Mesenchymal stem cell (in vitro differentiated cells and primary cell): ENCODE results near the gene ANKRD6.
A peak's percentile ranks its signal among the peaks of the same experiment; 100 is the strongest.

Source experiments
- DNase-seq: peaks from one replicate; pipeline ENCODE4 v3.0.0-alpha.2; 2013
- H2AFZ ChIP-seq: one replicate; pipeline ENCODE4 v1.6.1; 2013; ENCODE audit warnings: low read depth, mild to moderate bottlenecking, control low read depth, inconsistent platforms, low read length, moderate library complexity
- H2AK5ac ChIP-seq: 2 replicates; pipeline ENCODE4 v1.6.1; 2013; ENCODE audit warnings: low read length, moderate library complexity, mild to moderate bottlenecking, inconsistent platforms; ENCODE audit not compliant: severe bottlenecking
- H2BK120ac ChIP-seq: one replicate; pipeline ENCODE4 v1.6.1; 2013; ENCODE audit warnings: low read depth, mild to moderate bottlenecking, inconsistent platforms, low read length, moderate library complexity
- H2BK12ac ChIP-seq, 2 experiments: one replicate each; pipeline ENCODE4 v1.6.1; 2013; ENCODE audit warnings: inconsistent platforms in 2 of 2, low read length in 2 of 2, mild to moderate bottlenecking in 2 of 2, moderate library complexity in 2 of 2, control low read depth in 1 of 2
- H2BK15ac ChIP-seq: one replicate; pipeline ENCODE4 v1.6.1; 2013; ENCODE audit warnings: mild to moderate bottlenecking, low read depth, inconsistent platforms; ENCODE audit not compliant: poor library complexity, severe bottlenecking
- H2BK5ac ChIP-seq: 2 replicates; pipeline ENCODE4 v1.6.1; 2013; ENCODE audit warnings: low read depth, mild to moderate bottlenecking, low read length, control low read depth, inconsistent platforms; ENCODE audit not compliant: poor library complexity, severe bottlenecking
- H3K14ac ChIP-seq, 2 experiments: one replicate each; pipeline ENCODE4 v1.6.1; 2013; ENCODE audit warnings: inconsistent platforms in 2 of 2, low read length in 2 of 2, control low read depth in 1 of 2, mild to moderate bottlenecking in 1 of 2, moderate library complexity in 1 of 2
- H3K18ac ChIP-seq, 2 experiments: one replicate each; pipeline ENCODE4 v1.6.1; 2013; ENCODE audit warnings: inconsistent platforms in 2 of 2, low read length in 2 of 2, control low read depth in 1 of 2, low read depth in 1 of 2, mild to moderate bottlenecking in 1 of 2
- H3K23ac ChIP-seq, 2 experiments: one replicate each; pipeline ENCODE4 v1.6.1; 2013; ENCODE audit warnings: inconsistent platforms in 2 of 2, low read length in 2 of 2, mild to moderate bottlenecking in 2 of 2, moderate library complexity in 2 of 2, control low read depth in 1 of 2
- H3K27ac ChIP-seq: 2 replicates; pipeline ENCODE4 v1.5.1; 2013; ENCODE audit warnings: mild to moderate bottlenecking, moderate library complexity, low read length, control low read depth, inconsistent platforms; ENCODE audit not compliant: poor library complexity, severe bottlenecking
- H3K27me3 ChIP-seq, 2 experiments: 2 replicates each; pipeline versions ENCODE4 v1.6.1 to v1.7.0; 2013; ENCODE audit warnings: low read length in 2 of 2, mild to moderate bottlenecking in 2 of 2, moderate library complexity in 2 of 2, control low read depth in 1 of 2, inconsistent platforms in 1 of 2; ENCODE audit not compliant: control insufficient read depth in 1 of 2, insufficient read depth in 1 of 2
- H3K36me3 ChIP-seq, 2 experiments: 2 replicates each; pipeline versions ENCODE4 v1.6.1 to v1.7.0; 2013; ENCODE audit warnings: low read length in 2 of 2, control low read depth in 1 of 2, inconsistent platforms in 1 of 2, low read depth in 1 of 2, mild to moderate bottlenecking in 1 of 2; ENCODE audit not compliant: insufficient read depth in 2 of 2, control insufficient read depth in 1 of 2
- H3K4ac ChIP-seq, 2 experiments: one replicate each; pipeline ENCODE4 v1.6.1; 2013; ENCODE audit warnings: inconsistent platforms in 2 of 2, low read length in 2 of 2, mild to moderate bottlenecking in 2 of 2, moderate library complexity in 2 of 2, control low read depth in 1 of 2, low read depth in 1 of 2
- H3K4me1 ChIP-seq: 2 replicates; pipeline ENCODE4 v1.6.1; 2013; ENCODE audit warnings: low read depth, low read length, control low read depth; ENCODE audit not compliant: control insufficient read depth, insufficient read depth
- H3K4me2 ChIP-seq: 2 replicates; pipeline ENCODE4 v1.6.1; 2013; ENCODE audit warnings: low read length, mild to moderate bottlenecking, inconsistent platforms; ENCODE audit not compliant: poor library complexity, severe bottlenecking
- H3K4me3 ChIP-seq, 2 experiments: 2 replicates each; pipeline versions ENCODE4 v1.5.1 to v1.7.0; 2013; ENCODE audit warnings: low read length in 2 of 2, mild to moderate bottlenecking in 2 of 2, control low read depth in 1 of 2, low read depth in 1 of 2; ENCODE audit not compliant: insufficient read depth in 1 of 2
- H3K79me1 ChIP-seq: replicated peaks from 2 replicates; pipeline ENCODE4 v1.6.1; 2013; ENCODE audit warnings: mild to moderate bottlenecking, control low read depth, low read length, inconsistent platforms; ENCODE audit not compliant: poor library complexity, severe bottlenecking
- H3K9ac ChIP-seq: 2 replicates; pipeline ENCODE4 v1.7.0; 2013; ENCODE audit warnings: mild to moderate bottlenecking, low read length, moderate library complexity
- H3K9me3 ChIP-seq: 2 replicates; pipeline ENCODE4 v1.7.0; 2013; ENCODE audit warnings: mild to moderate bottlenecking, low read length; ENCODE audit not compliant: control insufficient read depth
- H4K8ac ChIP-seq: one replicate; pipeline ENCODE4 v1.6.1; 2013; ENCODE audit warnings: inconsistent platforms, mild to moderate bottlenecking, low read length, moderate library complexity
- H4K91ac ChIP-seq: one replicate; pipeline ENCODE4 v1.6.1; 2013; ENCODE audit warnings: mild to moderate bottlenecking, low read length, inconsistent platforms
- WGBS: methylation state at CpG from one replicate; pipeline ENCODE4 v1.1.7; 2013; ENCODE audit warnings: mixed read lengths; 5-methylcytosine and 5-hydroxymethylcytosine counted together

ANKRD6 gene

DNA sequence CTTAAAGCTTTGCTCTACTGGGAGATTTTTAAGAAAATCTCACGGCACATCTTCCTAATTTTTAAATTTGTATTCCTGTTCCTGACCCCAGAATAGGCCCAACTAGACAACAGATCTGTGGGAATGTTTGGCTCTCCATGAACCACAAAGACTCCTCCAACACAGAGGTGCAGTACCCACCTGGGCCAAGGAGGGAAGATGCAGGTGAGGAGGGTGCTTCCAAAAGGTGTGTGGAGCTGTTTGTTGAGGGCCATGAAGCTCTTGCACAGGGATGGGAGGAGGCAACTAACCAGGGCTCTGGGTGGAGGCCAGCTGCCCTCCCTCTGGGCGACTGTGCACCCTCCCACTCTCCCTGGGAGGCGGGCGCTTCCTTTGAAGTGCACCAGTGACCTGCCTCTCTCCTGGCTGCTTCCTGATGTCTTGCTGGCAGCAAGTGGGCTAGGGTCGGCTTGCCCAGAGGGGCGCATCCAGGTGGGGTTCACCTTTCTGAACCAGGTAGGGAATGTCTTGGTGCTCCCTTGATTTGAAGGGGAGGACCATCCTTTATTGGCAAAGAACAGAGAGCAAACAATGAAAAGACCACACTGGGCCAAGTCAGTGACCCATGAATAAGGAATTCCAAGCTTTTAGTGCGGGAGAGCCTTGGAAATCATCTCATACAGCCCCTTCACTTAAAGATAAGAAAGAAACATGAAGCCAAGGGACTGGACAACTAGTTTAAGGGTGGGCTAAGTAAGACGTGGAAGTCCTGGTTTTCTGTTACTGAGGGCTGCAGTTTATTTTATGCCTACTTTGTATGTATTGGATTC is 76.0 kb downstream of the ANKRD6 start:
- H3K9me3 ChIP-seq = no peaks in the 10 kb centered on the region
- no peak overlapping the region for H2AFZ ChIP-seq
- H3K36me3 ChIP-seq = no peaks in the 10 kb centered on the region
- DNase-seq = no peak
- peak overlapping the region in 1 of 2 experiments; percentile 18 for H3K14ac ChIP-seq
- no peak overlapping the region for H2AK5ac ChIP-seq
- no peaks in the 10 kb centered on the region for H3K79me1 ChIP-seq
- H3K9ac ChIP-seq = no peak overlapping the region
- no peak overlapping the region for H3K4me2 ChIP-seq
- H2BK12ac ChIP-seq = no peak overlapping the region
- no peak overlapping the region for H3K4me3 ChIP-seq
- H2BK120ac ChIP-seq = no peak overlapping the region
- H3K27me3 ChIP-seq = no peaks in the 10 kb centered on the region
- H3K23ac ChIP-seq = no peak overlapping the region
- no peaks in the 10 kb centered on the region for H3K4me1 ChIP-seq
- H2BK5ac ChIP-seq = no peak overlapping the region
- no peak overlapping the region for H3K4ac ChIP-seq
- WGBS = 87% methylated on average over 6 of the region's 8 CpGs
- H4K8ac ChIP-seq = no peak overlapping the region
- no peak overlapping the region for H4K91ac ChIP-seq
- H3K18ac ChIP-seq = no peak overlapping the region
- H3K27ac ChIP-seq = no peak overlapping the region
- no peak overlapping the region for H2BK15ac ChIP-seq

DNA sequence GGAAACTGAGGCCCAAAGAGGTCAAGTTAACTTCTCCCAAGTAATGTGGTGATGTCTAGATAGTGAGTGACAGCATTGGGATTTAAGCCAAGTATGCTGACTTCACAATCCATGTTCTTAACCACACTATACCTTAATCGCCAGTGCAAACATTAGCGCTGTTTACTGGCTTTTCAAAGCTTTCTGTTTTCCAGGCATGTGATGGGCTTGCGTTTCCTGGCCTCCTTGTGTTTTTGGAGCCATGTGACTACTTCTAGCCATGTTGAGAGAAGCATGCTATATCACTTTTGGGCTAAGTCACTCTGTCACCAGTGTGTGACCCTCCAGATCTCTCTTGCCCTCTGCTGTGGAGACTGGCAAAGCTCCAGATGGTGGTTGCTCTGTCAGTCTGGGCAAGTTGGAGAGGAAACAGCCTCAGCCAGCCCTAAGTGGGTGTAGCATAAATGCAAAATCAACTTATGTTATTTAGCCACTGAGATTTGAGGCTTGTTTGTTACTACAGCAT is 76.9 kb downstream of the ANKRD6 start:
- 91% methylated on average over 3 of the region's 3 CpGs for WGBS
- no peak overlapping the region for H3K14ac ChIP-seq

DNA sequence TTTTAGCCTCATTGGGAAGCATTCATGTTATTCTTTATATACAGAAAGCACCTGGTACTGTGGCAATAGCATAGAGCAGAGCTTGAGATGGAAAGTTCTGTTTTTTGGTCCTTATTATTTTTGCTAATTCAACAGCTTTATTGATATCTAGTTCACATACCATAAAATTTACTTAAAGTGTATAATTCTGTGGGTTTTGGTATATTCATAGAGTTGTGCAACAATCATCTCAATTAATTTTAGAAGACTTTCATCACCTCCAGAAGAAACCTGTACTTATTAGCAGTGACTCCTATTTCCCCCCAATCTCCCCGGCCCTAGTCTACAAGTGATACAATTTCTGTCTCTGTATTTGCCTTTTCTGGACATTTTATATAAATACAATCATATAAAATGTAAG is 77.4 kb downstream of the ANKRD6 start:
- Histone ChIP-seq H4K91ac (no peak overlapping the region), H3K18ac (no peak overlapping the region), H3K4me1 (no peaks in the 10 kb centered on the region), H3K9ac (no peak overlapping the region), H3K4me3 (no peak overlapping the region), H2AK5ac (no peak overlapping the region), H2BK12ac (no peak overlapping the region), H3K4me2 (no peak overlapping the region), H4K8ac (no peak overlapping the region), H3K23ac (no peak overlapping the region), H3K4ac (no peak overlapping the region), H2BK120ac (no peak overlapping the region), H3K79me1 (no peaks in the 10 kb centered on the region), H2BK5ac (no peak overlapping the region), H3K14ac (no peak overlapping the region), H2BK15ac (no peak overlapping the region), H3K27me3 (no peaks in the 10 kb centered on the region), H2AFZ (no peak overlapping the region), H3K9me3 (no peaks in the 10 kb centered on the region), H3K36me3 (no peaks in the 10 kb centered on the region), H3K27ac (no peak overlapping the region)
- no peak for DNase-seq
- WGBS = no CpG with 5 or more reads among the region's 1 CpG

More for the DNA sequence above, 76.9 kb downstream of the ANKRD6 start:
- Histone ChIP-seq H2AFZ (no peak overlapping the region), H3K18ac (no peak overlapping the region), H3K27me3 (no peaks in the 10 kb centered on the region), H3K9me3 (no peaks in the 10 kb centered on the region), H3K9ac (no peak overlapping the region), H3K23ac (no peak overlapping the region), H3K4me3 (no peak overlapping the region), H3K27ac (no peak overlapping the region), H3K79me1 (no peaks in the 10 kb centered on the region), H2BK12ac (no peak overlapping the region), H2BK15ac (no peak overlapping the region), H2BK120ac (no peak overlapping the region), H3K4ac (no peak overlapping the region), H3K4me2 (no peak overlapping the region), H3K4me1 (no peaks in the 10 kb centered on the region), H4K91ac (no peak overlapping the region), H2BK5ac (no peak overlapping the region), H4K8ac (no peak overlapping the region), H3K36me3 (no peaks in the 10 kb centered on the region), H2AK5ac (no peak overlapping the region)
- DNase-seq = no peak

DNA sequence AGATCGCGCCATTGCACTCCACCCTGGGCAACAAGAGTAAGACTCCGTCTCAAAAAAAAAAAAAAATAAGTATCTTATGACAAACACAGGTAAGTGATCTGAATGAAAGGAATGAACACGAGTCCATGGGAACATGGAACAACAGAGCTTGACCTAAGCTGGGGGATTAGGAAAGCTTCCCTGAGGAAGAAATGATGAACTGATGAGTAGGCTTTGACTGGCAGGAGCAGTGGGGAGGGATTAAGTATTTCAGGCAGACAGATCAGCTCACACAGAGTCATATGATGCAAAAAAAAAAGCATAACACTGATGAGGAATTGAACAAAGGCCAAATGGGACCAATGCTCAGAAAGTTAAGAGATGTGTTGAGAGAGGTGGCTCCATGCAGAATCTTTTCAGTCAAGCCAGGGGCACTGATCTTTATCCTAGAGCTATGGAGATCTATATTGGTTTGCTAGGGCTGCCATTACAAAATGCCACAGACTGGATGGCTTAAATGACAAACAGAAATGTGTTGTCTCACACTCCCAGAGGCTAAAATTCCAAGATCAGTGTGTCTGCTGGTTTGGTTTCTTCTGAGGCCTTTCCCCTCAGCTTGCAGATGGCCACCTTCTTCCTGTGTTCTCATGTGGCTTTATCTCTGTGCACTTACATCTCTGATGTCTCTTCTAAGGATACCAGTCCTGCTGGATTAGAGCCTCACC is 85.6 kb downstream of the ANKRD6 start:
- Histone ChIP-seq H3K4ac (no peak overlapping the region), H2BK5ac (no peak overlapping the region), H2BK15ac (no peak overlapping the region), H4K8ac (no peak overlapping the region), H3K79me1 (no peaks in the 10 kb centered on the region), H3K14ac (no peak overlapping the region), H3K4me2 (no peak overlapping the region), H3K27me3 (peaks cover 0 to 5% of the 10 kb centered on the region in 2 experiments), H2BK12ac (no peak overlapping the region), H2AFZ (no peak overlapping the region), H2BK120ac (no peak overlapping the region), H3K4me3 (no peak overlapping the region), H3K36me3 (no peaks in the 10 kb centered on the region), H2AK5ac (no peak overlapping the region), H3K23ac (no peak overlapping the region), H3K18ac (no peak overlapping the region), H4K91ac (no peak overlapping the region), H3K4me1 (no peaks in the 10 kb centered on the region), H3K9ac (no peak overlapping the region), H3K9me3 (no peaks in the 10 kb centered on the region), H3K27ac (no peak overlapping the region)
- 74% methylated on average over 1 of the region's 4 CpGs for WGBS
- DNase-seq = no peak
